Hematopoietic multipotent progenitor cell treated with erythropoietin and hydrocortisone succinate and interleukin-3 and kit ligand, for 17 days (in vitro differentiated cells): ENCODE results near the gene DDX39A.

Source experiments
- DNase-seq: peaks from one replicate; pipeline ENCODE4 v3.0.0-alpha.2; 2015; ENCODE audit warnings: low spot score

The DDX39A gene

GRCh38 chr19:14434543-14435319, 15.6 kb upstream of the DDX39A start:
- no peak for DNase-seq

- DNase-seq: no peak
These were observed 14.7 kb upstream of the DDX39A start for GRCh38 chr19:14433554-14434501.

- no peak for DNase-seq
These were observed 13.8 kb upstream of the DDX39A start, which contains the start of gene PKN1 for GRCh38 chr19:14432791-14433553. PKN1 (plus strand) TSS chr19:14433306; CDS start chr19:14433522, 216 bp downstream.

- no peak for DNase-seq
These were observed 11.6 kb upstream of the DDX39A start for GRCh38 chr19:14430712-14431111.

GRCh38 chr19:14428882-14429416, 9.8 kb upstream of the DDX39A start:
- no peak for DNase-seq

- no peak for DNase-seq
These were observed 8.3 kb upstream of the DDX39A start for GRCh38 chr19:14427461-14427860.

GRCh38 chr19:14425696-14426138, 6.6 kb upstream of the DDX39A start:
- DNase-seq: peak; percentile 80

GRCh38 chr19:14418856-14419105, 360 bp downstream of the DDX39A start:
- no peak for DNase-seq

- peak; percentile 30 for DNase-seq
These were observed 2.3 kb downstream of the DDX39A start for GRCh38 chr19:14416817-14417231.

- no peak for DNase-seq
These were observed 4.0 kb downstream of the DDX39A start for GRCh38 chr19:14414926-14415690.

- no peak for DNase-seq
These were observed 5.4 kb downstream of the DDX39A start for GRCh38 chr19:14413693-14414181.

GRCh38 chr19:14412996-14413692, 6.0 kb downstream of the DDX39A start:
- DNase-seq: no peak

GRCh38 chr19:14412324-14412995, 6.7 kb downstream of the DDX39A start:
- no peak for DNase-seq

- DNase-seq: no peak
These were observed 7.2 kb downstream of the DDX39A start for GRCh38 chr19:14411938-14412245.

GRCh38 chr19:14411161-14411937, 7.8 kb downstream of the DDX39A start:
- DNase-seq: no peak

GRCh38 chr19:14410091-14411051, 8.8 kb downstream of the DDX39A start:
- DNase-seq: no peak

GRCh38 chr19:14409146-14410023, 9.8 kb downstream of the DDX39A start:
- DNase-seq: no peak
